SHP77 (cell line): ENCODE measurements around the gene BACE1.
"Not testable (repeated sequence)": the region's sequence is repeated elsewhere in the genome, so short reads cannot be mapped to it uniquely, and the experiment has no call there.

ENCODE experiments used
- DNase-seq, 2 experiments: peaks; one replicate each; lab custom pipeline; 2025; lab: John Stamatoyannopoulos, UW

The BACE1 gene

DNA sequence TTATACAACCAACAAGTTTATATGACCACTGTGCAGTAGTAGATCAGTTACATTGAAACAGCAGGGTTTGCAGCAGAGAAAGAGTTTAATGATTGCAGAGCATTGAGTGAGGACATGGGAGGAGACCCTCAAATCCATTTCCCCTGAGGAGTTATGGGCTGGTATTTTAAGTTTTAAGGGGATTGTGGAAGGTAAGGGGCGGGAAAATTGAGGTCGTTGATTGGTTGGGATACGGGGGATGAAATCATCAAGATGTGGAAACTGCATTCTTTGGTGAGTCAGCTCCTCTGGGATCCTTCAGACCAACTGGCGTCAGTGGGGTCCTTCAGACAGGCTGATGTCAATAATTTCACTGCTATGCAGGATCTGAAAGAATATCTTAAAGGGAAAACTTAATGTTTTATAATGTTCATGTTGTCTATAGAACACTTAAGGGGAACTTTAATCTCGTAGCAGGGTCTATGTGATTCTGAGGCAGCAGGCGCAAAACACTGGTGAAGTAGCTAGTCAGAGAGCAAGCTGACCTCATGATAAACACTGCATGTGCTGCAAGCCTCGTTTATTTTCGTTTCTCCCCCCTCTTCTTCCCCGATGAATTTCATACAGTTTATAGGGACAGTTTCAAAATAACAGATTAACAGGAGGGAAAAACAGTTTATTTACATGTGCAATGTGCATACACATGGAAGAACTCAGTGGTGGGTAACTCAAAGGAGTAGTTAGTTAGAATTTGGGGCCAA lies 42.3 kb downstream of the BACE1 start:
- DNase-seq: no peak

GRCh38 chr11:117272175-117272574 lies 43.9 kb downstream of the BACE1 start:
- not testable (repeated sequence) for DNase-seq

DNA sequence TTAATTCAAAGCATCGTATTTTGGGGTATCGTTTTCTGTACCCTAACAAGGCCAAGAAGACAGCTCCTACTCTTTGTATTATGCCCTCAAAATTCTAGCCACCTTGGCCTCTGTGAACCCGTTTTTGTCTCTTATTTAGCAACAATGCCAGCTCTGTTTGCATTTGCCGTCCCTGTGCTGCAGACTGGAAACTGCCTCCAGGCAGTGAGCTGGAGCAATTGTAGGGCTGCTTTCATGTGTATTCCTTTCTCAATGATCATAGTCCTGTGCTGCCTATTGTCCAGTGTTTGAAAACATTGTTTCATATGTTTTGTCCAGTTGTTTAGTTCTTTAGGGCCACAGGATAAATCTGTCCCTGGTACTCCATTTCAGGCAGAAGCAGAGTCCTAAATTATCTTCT lies 44.8 kb downstream of the BACE1 start:
- no peak for DNase-seq

- DNase-seq: no peak
These were observed 46.2 kb downstream of the BACE1 start for GRCh38 chr11:117269856-117270255.

GRCh38 chr11:117265745-117266144 lies 50.3 kb downstream of the BACE1 start:
- DNase-seq: no peak

DNA sequence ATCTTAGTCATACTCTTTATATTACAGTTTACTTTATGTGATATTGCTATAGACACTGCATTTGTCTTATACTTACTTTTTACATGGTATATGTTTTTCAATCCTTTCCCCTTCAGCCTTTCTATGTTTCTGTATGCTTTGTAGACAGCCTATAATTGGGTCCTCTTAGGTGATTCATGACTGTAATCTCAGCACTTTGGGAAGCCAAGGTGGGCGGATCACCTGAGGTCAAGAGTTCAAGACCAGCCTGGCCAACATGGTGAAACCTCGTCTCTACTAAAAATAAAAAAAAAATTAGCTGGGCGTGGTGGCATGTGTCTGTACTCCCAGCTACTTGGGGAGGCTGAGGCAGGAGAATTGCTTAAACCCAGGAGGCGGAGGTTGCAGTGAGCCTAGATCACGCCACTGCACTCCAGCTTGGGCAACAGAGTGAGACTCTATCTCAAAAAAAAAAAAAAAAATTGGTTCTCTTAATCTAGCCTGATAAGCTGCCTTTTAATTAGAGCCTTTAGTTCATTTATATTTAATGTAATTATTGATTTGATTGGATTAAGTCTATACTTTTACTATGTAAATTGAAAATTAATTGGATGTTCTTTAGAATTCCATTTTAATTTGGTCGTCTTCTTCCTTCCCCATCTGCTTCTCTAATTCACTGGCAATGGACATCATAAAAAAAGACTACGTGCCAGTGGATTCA lies 51.3 kb downstream of the BACE1 start:
- not testable (repeated sequence) for DNase-seq

DNA sequence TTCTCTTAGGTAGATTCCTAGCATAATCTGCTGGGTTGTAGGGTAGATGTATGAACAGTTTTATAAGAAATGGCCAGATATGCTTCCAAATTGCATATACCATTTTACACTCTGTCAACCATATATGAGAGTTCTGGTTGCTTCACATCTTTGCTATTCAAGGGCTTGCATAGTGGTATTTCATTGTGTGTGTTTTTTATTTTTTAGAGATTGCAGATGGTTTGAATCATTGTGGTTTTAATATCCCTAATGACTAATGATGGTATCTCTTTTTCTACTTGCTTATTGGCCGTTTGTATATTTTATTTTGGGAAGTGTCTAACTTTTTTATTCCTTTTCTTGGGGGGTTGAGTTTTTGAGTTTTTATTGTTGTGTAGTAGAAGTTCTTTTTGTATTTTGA lies 56.6 kb downstream of the BACE1 start:
- no peak for DNase-seq

GRCh38 chr11:117258576-117258975 lies 57.5 kb downstream of the BACE1 start:
- DNase-seq: no peak

DNA sequence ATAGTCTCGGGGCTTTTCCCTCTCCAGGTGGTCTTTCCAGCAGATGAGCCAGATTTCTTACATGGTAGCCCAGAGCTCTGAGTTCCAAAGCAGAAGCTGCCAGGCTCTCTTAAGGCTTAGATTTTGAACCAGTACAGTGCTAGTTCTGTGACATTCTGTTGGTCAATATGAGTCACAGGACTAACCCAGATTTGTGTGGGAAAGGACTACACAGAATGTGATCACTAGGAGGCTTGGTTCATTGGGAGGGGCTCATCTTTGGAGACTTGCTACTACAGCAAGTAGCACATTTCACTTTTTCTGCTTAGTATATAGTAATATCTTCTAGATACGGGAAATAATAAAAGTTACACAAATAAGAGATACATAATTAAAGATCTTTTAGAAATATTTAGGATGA lies 59.5 kb downstream of the BACE1 start:
- DNase-seq: no peak

DNA sequence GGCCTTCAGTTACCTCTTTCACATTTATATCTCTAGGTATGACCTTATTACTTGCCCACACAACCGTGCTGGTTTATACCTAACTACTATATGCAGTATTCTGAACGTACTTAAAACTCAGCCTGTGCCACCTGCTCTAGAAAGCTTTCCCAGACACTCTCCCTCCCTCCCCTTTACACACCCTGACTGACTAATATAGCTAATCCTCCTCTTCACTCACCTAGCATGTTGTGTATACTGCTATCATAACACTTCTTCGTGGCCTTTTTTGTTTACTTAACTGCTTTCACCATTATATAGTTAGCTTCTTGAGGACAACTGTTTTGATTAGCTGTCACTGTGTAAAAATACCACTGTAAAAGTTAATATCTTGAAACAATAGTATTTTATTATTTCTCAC lies 60.1 kb downstream of the BACE1 start:
- DNase-seq: no peak

DNA sequence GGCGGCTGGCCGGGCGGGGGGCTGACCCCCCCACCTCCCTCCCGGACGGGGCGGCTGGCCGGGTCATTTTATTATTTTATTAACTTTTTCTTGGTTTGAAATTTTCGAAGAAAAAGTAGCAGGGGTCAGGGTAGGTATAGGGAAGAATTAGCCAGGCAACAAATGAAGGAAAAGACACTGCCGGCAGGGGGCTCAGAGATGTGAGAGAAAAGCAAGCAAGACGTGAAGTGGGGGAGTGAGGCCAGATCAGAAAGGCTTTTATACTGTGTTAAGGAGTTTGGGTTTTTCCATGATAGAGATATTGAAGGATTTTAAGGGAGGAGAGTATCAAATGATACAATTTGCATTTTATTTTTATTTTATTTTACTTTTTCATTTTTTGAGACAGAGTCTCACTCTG lies 64.5 kb downstream of the BACE1 start:
- no peak for DNase-seq

- DNase-seq: no peak
These were observed 66.5 kb downstream of the BACE1 start for GRCh38 chr11:117249571-117249970.

DNA sequence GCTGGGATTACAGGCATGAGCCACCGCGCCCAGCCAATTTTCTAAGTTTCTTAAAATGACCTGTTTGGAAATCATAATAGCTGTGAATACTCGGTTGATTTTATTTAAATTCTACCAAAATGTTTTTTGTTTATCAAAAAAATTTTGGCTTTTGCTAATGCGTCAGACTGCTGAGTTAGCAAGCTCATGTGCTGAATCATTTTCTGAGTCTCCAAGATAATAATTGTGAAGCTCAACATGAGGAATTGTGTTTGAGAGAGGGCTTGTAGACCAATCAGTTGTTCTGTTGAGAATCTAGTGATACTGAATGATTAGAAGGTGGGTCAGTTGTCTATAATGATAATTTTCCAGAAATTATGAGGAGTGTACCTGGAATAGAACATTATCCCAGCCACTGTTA lies 67.7 kb downstream of the BACE1 start:
- no peak for DNase-seq

DNA sequence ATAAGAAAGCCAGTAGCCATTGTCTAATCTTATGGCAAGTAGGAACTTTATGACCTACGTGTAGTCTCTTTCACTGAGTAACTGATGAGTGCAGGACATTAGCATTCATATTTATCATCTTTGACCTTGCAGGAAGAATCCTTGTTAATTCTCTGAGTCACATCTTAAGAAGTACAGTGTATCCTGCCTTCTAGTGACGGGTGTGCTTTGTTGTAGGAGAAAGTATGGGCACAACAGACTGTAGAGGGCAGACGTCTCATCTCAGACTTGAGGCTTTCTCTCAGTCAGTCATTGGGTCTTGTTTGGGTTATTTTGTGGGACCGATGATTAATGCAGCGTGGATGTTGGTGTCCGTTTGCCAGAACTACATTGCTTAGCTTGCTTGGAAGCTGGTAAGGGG lies 76.8 kb downstream of the BACE1 start:
- DNase-seq: no peak

DNA sequence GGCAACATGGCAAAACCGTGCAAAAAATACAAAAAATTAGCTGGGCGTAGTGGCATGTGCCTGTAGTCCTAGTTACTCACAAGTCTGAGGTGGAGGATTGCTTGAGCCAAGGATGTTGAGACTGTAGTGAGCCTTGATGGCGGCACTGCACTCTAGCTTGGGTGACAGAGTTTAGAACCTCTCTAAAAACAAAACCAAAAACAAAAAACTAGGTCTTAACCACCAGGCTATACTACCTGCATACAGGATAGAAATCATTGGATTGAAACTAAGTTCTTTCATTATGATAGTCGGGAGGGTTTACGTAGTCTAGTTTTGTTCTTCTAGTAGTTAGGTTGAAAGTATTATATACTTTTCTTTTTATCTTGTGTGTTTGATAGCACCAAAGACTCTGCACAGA lies 77.8 kb downstream of the BACE1 start:
- DNase-seq: no peak
